Mesenchymal stem cell (in vitro differentiated cells and primary cell): Measurements from ENCODE around the gene XPA.
"Not testable (repeated sequence)": the region's sequence is repeated elsewhere in the genome, so short reads cannot be mapped to it uniquely, and the experiment has no call there.

Experiments
- DNase-seq: peaks from one replicate; pipeline ENCODE4 v3.0.0-alpha.2; 2013
- H2AFZ ChIP-seq: one replicate; pipeline ENCODE4 v1.6.1; 2013; ENCODE audit warnings: low read depth, mild to moderate bottlenecking, control low read depth, inconsistent platforms, low read length, moderate library complexity
- H2AK5ac ChIP-seq: 2 replicates; pipeline ENCODE4 v1.6.1; 2013; ENCODE audit warnings: low read length, moderate library complexity, mild to moderate bottlenecking, inconsistent platforms; ENCODE audit not compliant: severe bottlenecking
- H2BK120ac ChIP-seq: one replicate; pipeline ENCODE4 v1.6.1; 2013; ENCODE audit warnings: low read depth, mild to moderate bottlenecking, inconsistent platforms, low read length, moderate library complexity
- H2BK12ac ChIP-seq, 2 experiments: one replicate each; pipeline ENCODE4 v1.6.1; 2013; ENCODE audit warnings: inconsistent platforms in 2 of 2, low read length in 2 of 2, mild to moderate bottlenecking in 2 of 2, moderate library complexity in 2 of 2, control low read depth in 1 of 2
- H2BK15ac ChIP-seq: one replicate; pipeline ENCODE4 v1.6.1; 2013; ENCODE audit warnings: mild to moderate bottlenecking, low read depth, inconsistent platforms; ENCODE audit not compliant: poor library complexity, severe bottlenecking
- H2BK5ac ChIP-seq: 2 replicates; pipeline ENCODE4 v1.6.1; 2013; ENCODE audit warnings: low read depth, mild to moderate bottlenecking, low read length, control low read depth, inconsistent platforms; ENCODE audit not compliant: poor library complexity, severe bottlenecking
- H3K14ac ChIP-seq, 2 experiments: one replicate each; pipeline ENCODE4 v1.6.1; 2013; ENCODE audit warnings: inconsistent platforms in 2 of 2, low read length in 2 of 2, control low read depth in 1 of 2, mild to moderate bottlenecking in 1 of 2, moderate library complexity in 1 of 2
- H3K18ac ChIP-seq, 2 experiments: one replicate each; pipeline ENCODE4 v1.6.1; 2013; ENCODE audit warnings: inconsistent platforms in 2 of 2, low read length in 2 of 2, control low read depth in 1 of 2, low read depth in 1 of 2, mild to moderate bottlenecking in 1 of 2
- H3K23ac ChIP-seq, 2 experiments: one replicate each; pipeline ENCODE4 v1.6.1; 2013; ENCODE audit warnings: inconsistent platforms in 2 of 2, low read length in 2 of 2, mild to moderate bottlenecking in 2 of 2, moderate library complexity in 2 of 2, control low read depth in 1 of 2
- H3K27ac ChIP-seq: 2 replicates; pipeline ENCODE4 v1.5.1; 2013; ENCODE audit warnings: mild to moderate bottlenecking, moderate library complexity, low read length, control low read depth, inconsistent platforms; ENCODE audit not compliant: poor library complexity, severe bottlenecking
- H3K27me3 ChIP-seq, 2 experiments: 2 replicates each; pipeline versions ENCODE4 v1.6.1 to v1.7.0; 2013; ENCODE audit warnings: low read length in 2 of 2, mild to moderate bottlenecking in 2 of 2, moderate library complexity in 2 of 2, control low read depth in 1 of 2, inconsistent platforms in 1 of 2; ENCODE audit not compliant: control insufficient read depth in 1 of 2, insufficient read depth in 1 of 2
- H3K36me3 ChIP-seq, 2 experiments: 2 replicates each; pipeline versions ENCODE4 v1.6.1 to v1.7.0; 2013; ENCODE audit warnings: low read length in 2 of 2, control low read depth in 1 of 2, inconsistent platforms in 1 of 2, low read depth in 1 of 2, mild to moderate bottlenecking in 1 of 2; ENCODE audit not compliant: insufficient read depth in 2 of 2, control insufficient read depth in 1 of 2
- H3K4ac ChIP-seq, 2 experiments: one replicate each; pipeline ENCODE4 v1.6.1; 2013; ENCODE audit warnings: inconsistent platforms in 2 of 2, low read length in 2 of 2, mild to moderate bottlenecking in 2 of 2, moderate library complexity in 2 of 2, control low read depth in 1 of 2, low read depth in 1 of 2
- H3K4me1 ChIP-seq: 2 replicates; pipeline ENCODE4 v1.6.1; 2013; ENCODE audit warnings: low read depth, low read length, control low read depth; ENCODE audit not compliant: control insufficient read depth, insufficient read depth
- H3K4me2 ChIP-seq: 2 replicates; pipeline ENCODE4 v1.6.1; 2013; ENCODE audit warnings: low read length, mild to moderate bottlenecking, inconsistent platforms; ENCODE audit not compliant: poor library complexity, severe bottlenecking
- H3K4me3 ChIP-seq, 2 experiments: 2 replicates each; pipeline versions ENCODE4 v1.5.1 to v1.7.0; 2013; ENCODE audit warnings: low read length in 2 of 2, mild to moderate bottlenecking in 2 of 2, control low read depth in 1 of 2, low read depth in 1 of 2; ENCODE audit not compliant: insufficient read depth in 1 of 2
- H3K79me1 ChIP-seq: replicated peaks from 2 replicates; pipeline ENCODE4 v1.6.1; 2013; ENCODE audit warnings: mild to moderate bottlenecking, control low read depth, low read length, inconsistent platforms; ENCODE audit not compliant: poor library complexity, severe bottlenecking
- H3K9ac ChIP-seq: 2 replicates; pipeline ENCODE4 v1.7.0; 2013; ENCODE audit warnings: mild to moderate bottlenecking, low read length, moderate library complexity
- H3K9me3 ChIP-seq: 2 replicates; pipeline ENCODE4 v1.7.0; 2013; ENCODE audit warnings: mild to moderate bottlenecking, low read length; ENCODE audit not compliant: control insufficient read depth
- H4K8ac ChIP-seq: one replicate; pipeline ENCODE4 v1.6.1; 2013; ENCODE audit warnings: inconsistent platforms, mild to moderate bottlenecking, low read length, moderate library complexity
- H4K91ac ChIP-seq: one replicate; pipeline ENCODE4 v1.6.1; 2013; ENCODE audit warnings: mild to moderate bottlenecking, low read length, inconsistent platforms
- WGBS: methylation state at CpG from one replicate; pipeline ENCODE4 v1.1.7; 2013; ENCODE audit warnings: mixed read lengths; 5-methylcytosine and 5-hydroxymethylcytosine counted together

The XPA gene

DNA sequence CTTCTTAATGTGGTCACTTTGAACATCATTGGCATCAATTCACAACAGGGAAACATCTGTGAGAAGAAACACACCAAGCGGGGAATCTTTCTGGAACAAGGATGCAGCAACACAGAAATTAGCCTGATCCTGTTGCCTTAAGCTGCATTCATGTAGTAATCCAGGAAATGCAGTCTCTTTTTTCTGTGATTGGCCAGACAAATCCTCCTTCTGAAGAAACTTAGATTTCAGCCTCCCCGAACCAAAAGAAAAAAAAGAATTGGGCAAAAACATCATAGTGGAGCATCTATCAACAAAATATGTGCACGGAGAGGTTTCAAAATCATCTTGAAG is 7.2 kb upstream of the XPA start:
- 86% methylated on average over 2 of the region's 3 CpGs for WGBS

DNA sequence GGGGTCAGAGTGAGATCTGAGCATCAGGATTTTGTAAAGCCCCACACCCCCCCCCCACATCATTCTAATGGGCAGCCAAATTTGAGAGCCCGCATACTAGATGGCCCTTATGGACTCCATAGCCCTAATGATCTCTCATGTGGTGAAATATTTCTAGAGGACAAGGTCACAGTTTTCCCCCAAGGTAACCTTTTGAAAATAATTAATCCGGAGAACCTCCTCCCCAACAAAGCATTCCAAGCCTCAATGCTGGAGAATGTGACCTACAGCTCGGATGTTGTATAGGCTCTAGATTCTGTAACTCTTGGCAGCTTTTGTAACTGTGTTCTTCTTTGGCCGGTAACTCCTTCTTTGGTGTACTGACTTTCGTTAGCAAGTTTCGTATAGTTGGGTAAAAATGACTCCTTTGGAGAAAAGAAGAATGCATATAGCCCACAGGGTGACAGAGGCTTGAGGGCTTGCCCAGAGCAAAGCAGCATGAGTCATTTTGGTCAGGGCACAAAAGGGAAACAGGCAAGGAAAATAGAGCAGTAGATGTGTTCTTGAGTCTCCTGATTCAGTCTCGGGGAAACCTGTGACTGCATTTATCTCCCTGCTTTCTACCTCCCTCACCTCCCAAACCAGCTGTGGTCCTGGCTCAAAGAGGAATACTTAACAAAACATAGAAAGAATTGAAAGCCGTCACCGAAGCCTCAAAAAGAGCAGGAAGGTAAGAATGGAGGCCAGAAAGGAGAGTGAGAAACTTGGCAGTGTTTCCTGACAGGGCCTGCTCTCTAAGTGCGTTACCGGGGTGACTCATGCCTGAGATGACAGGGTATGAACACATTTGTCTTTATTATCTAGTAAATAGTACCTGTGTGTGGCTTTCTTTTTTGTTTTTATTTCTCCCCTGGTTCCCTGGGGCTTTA is 6.6 kb upstream of the XPA start:
- H3K4ac ChIP-seq: no peak overlapping the region
- peaks cover 6% of the 10 kb centered on the region for H3K4me1 ChIP-seq
- no peak overlapping the region for H3K14ac ChIP-seq
- no peak overlapping the region for H3K18ac ChIP-seq
- no peak overlapping the region for H2BK120ac ChIP-seq
- no peak overlapping the region for H2AK5ac ChIP-seq
- H3K4me3 ChIP-seq: peak overlapping the region in 1 of 2 experiments; percentile 49
- H2AFZ ChIP-seq: no peak overlapping the region
- peak overlapping the region; percentile 92 for H3K27ac ChIP-seq
- H4K8ac ChIP-seq: no peak overlapping the region
- 46% methylated on average over 10 of the region's 11 CpGs for WGBS
- H3K79me1 ChIP-seq: no peaks in the 10 kb centered on the region
- no peak overlapping the region for H2BK15ac ChIP-seq
- no peaks in the 10 kb centered on the region for H3K9me3 ChIP-seq
- H3K4me2 ChIP-seq: peak overlapping the region; percentile 11
- H3K23ac ChIP-seq: no peak overlapping the region
- H3K9ac ChIP-seq: peak overlapping the region; percentile 69
- H3K27me3 ChIP-seq: peaks cover 0 to 2% of the 10 kb centered on the region in 2 experiments
- peak overlapping the region in 1 of 2 experiments; percentile 32 for H2BK12ac ChIP-seq
- H3K36me3 ChIP-seq: no peaks in the 10 kb centered on the region
- no peak overlapping the region for H2BK5ac ChIP-seq
- DNase-seq: peak; percentile 85
- H4K91ac ChIP-seq: no peak overlapping the region

More for the DNA sequence above, 7.2 kb upstream of the XPA start:
- Histone ChIP-seq H2BK120ac (no peak overlapping the region), H3K9ac (peak overlapping the region; percentile 69), H2BK5ac (no peak overlapping the region), H3K9me3 (no peaks in the 10 kb centered on the region), H3K4ac (no peak overlapping the region), H4K8ac (no peak overlapping the region), H3K36me3 (no peaks in the 10 kb centered on the region), H3K14ac (no peak overlapping the region), H3K79me1 (no peaks in the 10 kb centered on the region), H3K27me3 (peaks cover 0 to 3% of the 10 kb centered on the region in 2 experiments), H3K18ac (no peak overlapping the region), H3K23ac (no peak overlapping the region), H3K4me2 (no peak overlapping the region), H2BK12ac (no peak overlapping the region), H2AFZ (no peak overlapping the region), H2BK15ac (no peak overlapping the region), H4K91ac (no peak overlapping the region), H3K4me3 (no peak overlapping the region), H2AK5ac (no peak overlapping the region), H3K27ac (peak overlapping the region; percentile 92), H3K4me1 (peaks cover 6% of the 10 kb centered on the region)
- no peak for DNase-seq

DNA sequence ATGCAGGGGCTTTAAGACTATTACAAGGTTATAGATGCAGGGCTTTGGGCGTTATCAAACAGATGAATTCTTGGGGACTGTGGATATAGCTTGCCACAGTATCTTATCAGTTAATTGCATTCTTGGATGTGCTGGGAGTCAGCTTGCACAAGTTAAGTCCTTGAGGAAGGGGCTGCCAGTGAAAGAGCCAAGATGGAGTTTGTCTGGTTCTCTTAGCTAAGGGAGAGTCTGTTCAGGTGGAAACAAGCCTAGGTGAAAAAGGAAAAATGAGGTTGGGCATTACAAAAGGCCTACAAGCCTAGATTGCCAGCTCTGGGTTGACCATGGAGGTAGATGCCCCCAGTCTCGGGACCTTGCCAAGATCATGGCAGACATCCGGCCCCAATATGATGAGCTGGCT is 2.7 kb upstream of the XPA start:
- not testable (repeated sequence) for H4K91ac ChIP-seq, H2AFZ ChIP-seq, H2BK120ac ChIP-seq, H2BK5ac ChIP-seq, H3K18ac ChIP-seq, H2BK12ac ChIP-seq, H4K8ac ChIP-seq, H2BK15ac ChIP-seq, H3K4ac ChIP-seq, H3K27ac ChIP-seq, H3K4me3 ChIP-seq, H3K9me3 ChIP-seq, H3K14ac ChIP-seq, H3K36me3 ChIP-seq, DNase-seq, H3K9ac ChIP-seq, H3K4me2 ChIP-seq, H2AK5ac ChIP-seq, H3K23ac ChIP-seq, H3K79me1 ChIP-seq, H3K27me3 ChIP-seq, H3K4me1 ChIP-seq
- WGBS: 95% methylated on average over 3 of the region's 3 CpGs

DNA sequence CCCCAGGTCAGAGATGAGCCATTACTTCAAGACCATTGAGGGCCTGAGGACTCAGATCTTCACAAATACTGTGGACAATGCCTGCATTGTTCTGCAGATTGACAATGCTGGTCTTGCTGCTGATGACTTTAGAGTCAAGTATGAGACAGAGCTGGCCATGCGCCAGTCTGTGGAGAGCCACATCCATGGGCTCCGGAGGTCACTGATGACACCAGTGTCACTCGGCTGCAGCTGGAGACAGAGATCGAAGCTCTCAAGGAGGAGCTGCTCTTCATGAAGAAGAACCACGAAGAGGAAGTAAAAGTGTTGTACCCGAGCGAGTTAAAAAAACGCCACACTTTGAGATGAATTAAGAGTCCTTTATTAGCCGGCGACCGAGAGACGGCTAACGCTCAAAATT is 2.1 kb upstream of the XPA start:
- 93% methylated on average over 13 of the region's 13 CpGs for WGBS
- not testable (repeated sequence) for H3K4me3 ChIP-seq, H4K91ac ChIP-seq, H2BK5ac ChIP-seq, H3K79me1 ChIP-seq, H3K14ac ChIP-seq, H3K4me2 ChIP-seq, DNase-seq, H2BK15ac ChIP-seq, H2BK12ac ChIP-seq, H2AFZ ChIP-seq, H3K36me3 ChIP-seq, H3K4me1 ChIP-seq, H4K8ac ChIP-seq, H2AK5ac ChIP-seq, H3K23ac ChIP-seq, H3K18ac ChIP-seq, H3K27me3 ChIP-seq, H3K9me3 ChIP-seq, H3K4ac ChIP-seq, H2BK120ac ChIP-seq, H3K9ac ChIP-seq, H3K27ac ChIP-seq
